BJ (cell line): ENCODE measurements around the gene EVI5. TPM values are rescaled to one million over a fixed set of nuclear protein-coding genes. Genes with fewer than 3 reads are reported as not detected.

Experiments
- CTCF ChIA-PET: fragments of 350-600 bp; formaldehyde crosslinking; extraction: SDS; loops from one replicate; lab custom pipeline; 2021; ENCODE audit warnings: antibody characterized with exemption, inconsistent platforms; lab: Yijun Ruan, JAX
- POLR2A ChIA-PET: fragments of 300-600 bp; sonication (Branson Sonifier 250); formaldehyde crosslinking; extraction: SDS; loops from one replicate; lab custom pipeline; 2021; ENCODE audit warnings: antibody characterized with exemption; lab: Charles Lee
- DNase-seq: peaks from one replicate; pipeline ENCODE4 v3.0.0-alpha.2; 2011; ENCODE audit warnings: low read depth
- H3K27me3 ChIP-seq: 2 replicates; pipeline ENCODE4 v1.6.0; 2011; ENCODE audit warnings: low read length; ENCODE audit not compliant: control insufficient read depth, insufficient read depth
- H3K36me3 ChIP-seq: 2 replicates; pipeline ENCODE4 v1.5.1; 2011; ENCODE audit warnings: low read length; ENCODE audit not compliant: control insufficient read depth, insufficient read depth
- H3K4me3 ChIP-seq: 2 replicates; pipeline ENCODE4 v1.5.1; 2011; ENCODE audit warnings: low read depth, mild to moderate bottlenecking, control low read depth, low read length
- CTCF ChIP-seq: IDR thresholded peaks from 2 replicates; pipeline ENCODE4 v1.5.1; 2011; ENCODE audit warnings: low read depth, mild to moderate bottlenecking, control low read depth, inconsistent platforms, low read length, moderate library complexity; ENCODE audit not compliant: insufficient read depth
- polyA plus RNA-seq: library from polyadenylated mRNA; depleted of rRNA; stranded (reverse); fragments of >200 nt; gene quantifications from 2 replicates; pipeline ENCODE4 v1.2.3, GENCODE V29; 2011

EVI5 gene
- polyA plus RNA-seq, 1 experiment = 8.6 TPM

- Histone ChIP-seq H3K27me3 (peaks cover 37% of the 10 kb centered on the region), H3K36me3 (no peaks in the 10 kb centered on the region), H3K4me3 (no peak overlapping the region)
- ChIA-PET POLR2A (no interaction called here), CTCF (no interaction called here)
- DNase-seq = no peak
- no peak for TF ChIP-seq CTCF
Measured at GRCh38 chr1:92476071-92476631, 308.8 kb downstream of the EVI5 start.

- no peak for TF ChIP-seq CTCF
- H3K27me3 ChIP-seq = peaks cover 28% of the 10 kb centered on the region
- no peak overlapping the region for H3K4me3 ChIP-seq
- DNase-seq = no peak
- CTCF ChIA-PET = interaction anchor here (1.2 kb wide), 1 partner anchor 12 kb away, joined by 4 read pairs; the partner anchor contains the start of gene GFI1
- POLR2A ChIA-PET = no interaction called here
- no peaks in the 10 kb centered on the region for H3K36me3 ChIP-seq
Measured at GRCh38 chr1:92475029-92475428, 309.9 kb downstream of the EVI5 start.

- H3K36me3 ChIP-seq = no peaks in the 10 kb centered on the region
- TF ChIP-seq CTCF = no peak
- CTCF ChIA-PET = interaction anchor here (1.2 kb wide), 1 partner anchor 13 kb away, joined by 4 read pairs; the partner anchor contains the start of gene GFI1
- POLR2A ChIA-PET = no interaction called here
- H3K27me3 ChIP-seq = peaks cover 24% of the 10 kb centered on the region
- no peak for DNase-seq
- H3K4me3 ChIP-seq = no peak overlapping the region
Measured at GRCh38 chr1:92473781-92474495, 311.0 kb downstream of the EVI5 start.

- Histone ChIP-seq H3K36me3 (no peaks in the 10 kb centered on the region), H3K4me3 (no peak overlapping the region), H3K27me3 (peaks cover 10% of the 10 kb centered on the region)
- no peak for DNase-seq
- POLR2A ChIA-PET = no interaction called here
- no peak for TF ChIP-seq CTCF
- CTCF ChIA-PET = no interaction called here
Measured at GRCh38 chr1:92470216-92470615, 314.7 kb downstream of the EVI5 start.

GRCh38 chr1:92466683-92467352, 318.1 kb downstream of the EVI5 start:
- CTCF ChIA-PET = no interaction called here
- no peak for TF ChIP-seq CTCF

More at GRCh38 chr1:92466683-92467352, 318.1 kb downstream of the EVI5 start:
- H3K4me3 ChIP-seq = no peak overlapping the region
- 0 out of 2 replicates have a peak, but pooled peaks cover 2% of the 10 kb centered on the region for H3K27me3 ChIP-seq
- POLR2A ChIA-PET = no interaction called here
- H3K36me3 ChIP-seq = no peaks in the 10 kb centered on the region
- DNase-seq = no peak
